NCI-H1092 treated with DMSO at 0.1 percent for 48 hours (cell line): ENCODE measurements around the gene RASA3.

ENCODE experiments used
- DNase-seq: peaks from one replicate; lab custom pipeline; 2025; lab: John Stamatoyannopoulos, UW

RASA3 gene

GRCh38 chr13:113949546-113949945 is 182.9 kb downstream of the RASA3 start:
- DNase-seq: no peak

DNA sequence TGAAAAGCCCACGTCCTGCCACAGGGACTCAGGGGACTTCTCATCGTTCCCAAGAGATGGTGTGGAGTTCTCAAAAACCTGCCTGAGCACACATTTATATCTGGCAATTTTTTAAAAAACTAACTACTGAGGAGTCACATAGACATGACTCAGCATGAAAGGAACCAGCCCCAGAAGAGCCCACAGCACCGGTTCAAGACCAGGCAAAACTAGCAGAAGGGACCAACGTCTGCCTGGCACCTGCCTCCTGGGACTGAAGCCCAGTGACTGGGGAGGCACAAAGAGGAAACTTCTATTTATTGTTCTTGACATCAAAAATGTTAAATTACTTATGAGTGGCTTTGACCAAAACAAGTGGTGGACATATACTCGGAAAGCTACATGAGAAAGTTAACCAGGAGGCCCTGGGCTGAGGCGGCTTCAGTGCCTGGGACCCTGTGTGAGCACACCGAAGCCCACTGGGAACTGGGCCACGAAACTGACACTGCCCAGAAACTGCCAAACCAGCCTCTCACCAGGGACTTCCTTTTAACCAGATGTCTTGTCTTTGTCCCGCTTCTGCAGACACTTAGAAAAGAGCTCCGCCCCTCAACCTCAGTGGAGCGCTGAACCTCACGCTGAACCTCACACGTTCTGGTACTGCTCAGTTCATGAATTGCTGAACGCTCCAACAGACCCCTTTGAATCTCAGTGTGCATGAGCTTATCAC is 184.2 kb downstream of the RASA3 start:
- DNase-seq: no peak

DNA sequence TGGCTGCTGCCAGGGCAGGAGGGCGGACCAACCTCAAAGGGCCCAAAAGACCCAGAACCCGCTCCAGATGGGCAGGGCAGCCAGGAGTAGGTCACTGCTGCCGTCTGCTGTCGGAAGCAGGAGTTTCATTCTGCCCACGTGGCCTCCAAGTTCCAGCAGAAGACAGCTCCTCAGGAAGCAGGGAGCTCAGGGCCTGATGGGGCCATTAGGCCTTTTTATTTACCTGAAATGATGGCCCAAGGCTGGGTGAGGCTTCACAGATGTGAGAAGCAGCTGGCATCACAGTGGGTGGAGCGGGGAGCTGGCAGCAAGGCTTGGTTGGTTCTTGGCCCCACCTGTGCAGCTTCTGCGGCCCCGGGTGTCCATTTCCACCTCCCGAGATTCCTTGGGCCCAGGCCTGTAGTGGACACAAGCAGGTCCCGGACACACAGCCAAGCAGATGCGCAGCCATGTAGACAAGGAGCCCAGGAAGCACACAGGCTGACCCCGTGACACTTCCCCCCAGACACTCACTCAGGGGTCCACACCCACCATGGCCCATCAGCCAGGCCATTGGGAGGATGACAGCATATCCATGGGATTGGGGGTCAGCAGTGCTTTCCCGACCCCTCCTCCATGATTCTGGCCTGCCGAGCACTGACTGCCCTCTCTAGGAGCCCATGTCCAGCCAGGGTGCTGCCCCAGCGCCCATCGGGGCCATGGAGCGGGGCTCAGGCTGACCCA is 185.0 kb downstream of the RASA3 start:
- DNase-seq: peak; percentile 35

GRCh38 chr13:113946409-113947181 is 185.8 kb downstream of the RASA3 start:
- DNase-seq: no peak

- DNase-seq: no peak
Measured at GRCh38 chr13:113945857-113946408, 186.5 kb downstream of the RASA3 start.

GRCh38 chr13:113943821-113944565 is 188.4 kb downstream of the RASA3 start:
- DNase-seq: no peak

DNA sequence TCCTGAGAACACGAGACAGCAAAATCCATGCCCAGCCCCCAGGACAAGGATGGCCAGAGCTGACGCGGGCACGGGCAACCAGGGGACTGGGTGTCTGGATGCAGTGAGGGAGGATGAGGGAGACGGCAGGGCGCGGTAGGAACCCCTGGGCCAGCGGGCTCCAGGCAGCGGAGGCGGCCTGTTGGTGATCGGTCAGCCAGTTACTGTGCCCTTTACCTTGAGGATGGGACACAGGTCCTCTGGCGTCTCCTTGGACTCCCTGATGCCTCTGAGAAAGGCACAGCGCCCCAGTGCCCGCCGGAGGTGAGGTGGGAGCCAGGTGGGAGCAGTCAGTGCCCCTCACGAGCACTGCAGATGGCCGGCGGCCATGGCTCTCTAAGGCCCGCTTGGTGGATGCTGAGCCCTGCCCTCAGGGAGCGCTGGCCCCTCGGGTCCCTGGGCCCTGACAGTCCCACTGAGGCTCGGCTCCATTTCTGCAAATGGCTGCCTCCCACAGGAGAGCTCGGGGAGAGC is 189.8 kb downstream of the RASA3 start:
- DNase-seq: no peak

DNA sequence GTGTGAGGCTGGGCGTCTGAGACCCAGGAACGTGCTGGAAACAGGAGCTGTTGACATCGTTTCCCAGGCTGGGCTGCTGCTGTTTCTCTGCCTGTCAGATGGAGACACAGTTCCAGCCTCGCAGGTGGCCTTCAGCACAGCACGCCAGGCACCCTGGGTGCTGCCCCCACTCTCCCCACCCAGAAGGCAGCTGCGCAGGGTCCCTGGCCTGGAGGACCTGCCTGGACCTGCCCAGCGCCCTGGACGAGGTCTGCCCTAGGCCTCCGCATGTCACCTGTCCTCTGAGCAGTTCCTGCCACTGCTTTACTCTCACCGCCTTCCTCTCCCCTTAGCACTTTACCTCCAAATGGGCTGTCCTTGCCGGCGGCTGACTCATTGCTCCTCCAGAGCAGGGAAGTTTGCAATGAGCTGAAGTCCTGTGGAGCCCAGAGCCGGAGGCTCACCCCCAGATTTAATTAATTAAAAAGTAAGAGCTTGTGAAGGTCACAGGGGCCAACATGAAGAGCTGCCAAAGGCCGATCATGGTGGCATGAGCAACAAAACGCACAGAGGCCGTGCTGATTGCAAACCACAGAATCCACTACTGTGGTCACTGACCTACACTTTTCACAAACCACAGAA is 190.7 kb downstream of the RASA3 start:
- no peak for DNase-seq

GRCh38 chr13:113939944-113940297 is 192.5 kb downstream of the RASA3 start:
- DNase-seq: no peak

- DNase-seq: no peak
Measured at GRCh38 chr13:113939129-113939943, 193.1 kb downstream of the RASA3 start.

- peak; percentile 63 for DNase-seq
Measured at GRCh38 chr13:113938716-113939115, 193.7 kb downstream of the RASA3 start.

DNA sequence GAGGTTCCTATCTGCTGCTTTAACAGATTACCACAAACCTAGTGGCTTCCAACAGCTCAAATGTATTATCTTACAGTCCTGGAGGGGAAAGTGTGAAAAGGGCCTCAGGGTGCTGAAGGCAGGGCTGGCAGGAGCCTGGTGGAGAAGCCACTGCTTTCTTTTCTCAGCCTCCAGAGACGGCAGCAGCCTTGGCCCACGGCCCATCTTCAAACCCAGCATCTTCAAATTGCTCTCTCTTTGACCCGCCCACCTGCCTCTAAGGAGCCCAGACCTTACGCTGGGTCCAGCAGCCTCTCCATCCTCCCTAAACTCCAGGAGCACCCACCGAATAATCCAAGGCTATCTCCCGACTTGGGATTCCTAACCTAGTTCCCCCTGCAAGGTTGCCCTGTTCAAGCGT is 194.2 kb downstream of the RASA3 start:
- DNase-seq: peak; percentile 30

DNA sequence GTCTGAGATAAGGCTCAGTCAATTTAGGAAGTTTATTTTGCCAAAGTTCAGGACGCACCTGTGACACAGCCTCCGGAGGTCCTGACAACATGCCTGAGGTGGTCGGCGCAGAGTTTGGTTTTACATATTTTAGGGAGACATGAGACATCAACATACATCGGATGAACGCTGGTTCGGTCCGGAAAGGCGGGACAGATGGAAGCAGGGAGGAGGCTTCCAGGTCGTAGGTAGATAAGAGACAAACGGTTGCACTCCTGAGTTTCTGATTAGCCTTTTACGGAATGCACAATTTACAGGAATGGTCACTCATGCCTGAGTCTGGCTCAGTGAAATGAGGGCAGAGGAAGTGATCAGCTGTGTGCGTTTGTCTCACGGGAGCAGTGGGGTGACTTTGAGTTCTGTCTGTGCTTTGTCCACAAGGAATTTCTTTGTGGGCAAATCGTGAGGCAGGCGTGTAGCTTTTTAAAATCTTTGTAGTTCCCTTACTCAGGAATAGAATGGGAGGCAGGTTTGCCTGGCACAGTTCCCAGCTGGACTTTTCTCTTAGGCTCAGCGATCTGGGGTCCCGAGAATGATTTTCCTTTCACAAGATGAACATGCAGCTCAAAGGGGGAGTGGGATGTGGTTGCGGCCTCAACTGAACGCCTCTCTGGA is 194.8 kb downstream of the RASA3 start:
- DNase-seq: no peak

GRCh38 chr13:113937073-113937472 is 195.3 kb downstream of the RASA3 start:
- no peak for DNase-seq

GRCh38 chr13:113936166-113936965 is 196.1 kb downstream of the RASA3 start:
- no peak for DNase-seq

DNA sequence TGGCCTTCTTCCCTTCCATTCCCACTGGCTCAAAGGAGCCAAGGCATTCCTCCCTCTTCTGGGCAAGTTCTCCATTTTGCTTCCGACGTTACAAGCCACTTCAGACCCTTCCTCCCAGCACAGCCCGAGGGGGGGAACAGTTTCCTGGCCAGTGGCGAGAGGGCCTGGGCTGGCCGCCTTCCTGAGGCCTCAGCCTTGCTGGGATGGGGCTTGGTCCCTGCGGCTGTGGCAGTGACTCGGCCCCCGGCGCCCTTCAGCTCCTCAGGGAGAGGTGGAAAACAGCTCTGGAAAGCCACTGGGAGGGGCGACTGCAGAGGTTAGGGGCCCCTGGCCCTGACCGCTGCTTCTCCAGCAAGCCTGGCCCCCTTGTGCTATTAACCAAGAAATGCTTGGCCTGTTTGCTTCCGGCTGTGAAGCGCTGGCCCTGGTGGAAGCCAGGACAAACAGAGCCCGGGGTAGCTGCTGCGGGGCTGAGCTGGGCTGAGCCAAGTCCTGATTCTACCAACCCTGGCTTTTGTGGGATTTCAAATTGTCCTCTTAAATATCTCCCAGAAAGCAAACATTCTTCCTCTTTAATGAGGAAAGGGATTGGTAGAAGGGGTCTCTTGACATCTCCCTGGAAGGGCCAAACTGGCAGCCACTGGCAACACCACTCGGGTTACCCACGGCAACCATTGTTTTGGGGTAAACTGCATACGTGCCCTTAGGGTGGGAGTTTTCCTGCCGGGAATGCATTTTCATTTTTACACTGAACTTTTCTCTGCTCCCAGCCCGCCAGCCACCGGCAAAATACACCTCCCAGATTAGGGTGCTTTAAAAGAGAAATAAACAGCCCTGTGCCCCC is 197.2 kb downstream of the RASA3 start:
- peak; percentile 96 for DNase-seq

DNA sequence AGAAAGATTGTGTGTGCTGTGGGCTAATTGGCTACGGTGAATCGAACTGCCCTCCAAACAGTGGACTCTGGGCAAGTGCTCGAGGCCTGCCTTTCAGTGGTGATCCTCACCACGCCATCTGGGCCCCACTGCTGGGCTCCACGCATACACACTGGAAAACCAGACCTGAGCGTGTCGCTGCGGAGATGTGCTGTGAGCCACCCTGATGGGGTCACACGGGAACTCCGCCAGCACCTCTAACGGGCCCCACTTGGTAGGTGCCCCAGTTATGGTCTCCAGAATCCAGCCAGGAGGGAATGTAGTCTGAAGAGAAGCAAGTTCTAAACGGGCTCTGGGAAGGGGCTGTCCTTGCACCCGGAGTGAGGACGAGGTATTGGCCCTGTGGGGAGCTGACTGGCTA is 197.8 kb downstream of the RASA3 start:
- DNase-seq: no peak

GRCh38 chr13:113933901-113934300 is 198.5 kb downstream of the RASA3 start:
- no peak for DNase-seq
